ENCODE measurements around the gene KCNQ4.

- TF ChIP-seq EZH2 (IDR thresholded peaks at IDR 0.05) (no peak), CTCF (IDR thresholded peaks at IDR 0.05) (no peak)
Observed at GRCh38 chr1:40853113-40853884, 69.7 kb downstream of the KCNQ4 start.

Data from neural progenitor cell (in vitro differentiated cells).